GM21576 (cell line): Measurements from ENCODE around the gene PRLR.

Experiments
- ATAC-seq: cut with Tn5 transposase; IDR thresholded peaks from one replicate; pipeline ENCODE4 v1.9.1; 2021; ENCODE audit warnings: mild to moderate bottlenecking, moderate library complexity; ENCODE audit not compliant: unreplicated experiment

PRLR gene

GRCh38 chr5:35162848-35163709 lies 67.2 kb downstream of the PRLR start:
- no peak for ATAC-seq

- no peak for ATAC-seq
These were observed 68.5 kb downstream of the PRLR start for GRCh38 chr5:35161652-35162273.

DNA sequence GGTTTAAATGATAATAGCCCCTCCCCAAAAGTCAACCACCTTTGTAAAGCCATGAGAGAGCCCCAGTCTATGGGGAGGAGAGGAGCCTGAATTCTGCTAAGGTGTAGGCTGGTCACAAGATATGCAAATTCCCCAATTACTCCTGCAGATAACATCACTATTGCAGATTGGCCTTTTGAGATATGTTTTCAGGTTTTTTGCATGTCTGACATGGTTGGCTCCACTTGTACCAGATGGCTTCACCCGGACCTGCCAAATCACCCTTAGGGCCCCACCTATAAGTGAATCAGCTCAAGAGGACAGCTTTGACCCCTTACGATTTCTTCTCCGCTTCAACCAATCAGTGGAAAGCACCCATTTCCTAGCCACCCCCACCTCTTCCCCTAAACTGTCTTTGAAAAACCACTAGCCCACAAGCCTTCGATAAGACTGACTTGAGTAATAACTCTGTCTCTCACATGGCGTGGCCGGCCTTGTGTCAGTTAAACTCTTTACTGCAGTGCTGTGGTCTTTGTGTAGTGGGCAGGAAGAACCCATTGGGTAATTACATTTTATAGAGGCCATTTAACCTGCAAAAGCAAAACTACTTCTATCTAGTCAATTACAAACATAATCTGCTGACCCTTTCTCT lies 69.7 kb downstream of the PRLR start:
- ATAC-seq: no peak

- ATAC-seq: no peak
These were observed 70.9 kb downstream of the PRLR start for GRCh38 chr5:35159370-35159742.

DNA sequence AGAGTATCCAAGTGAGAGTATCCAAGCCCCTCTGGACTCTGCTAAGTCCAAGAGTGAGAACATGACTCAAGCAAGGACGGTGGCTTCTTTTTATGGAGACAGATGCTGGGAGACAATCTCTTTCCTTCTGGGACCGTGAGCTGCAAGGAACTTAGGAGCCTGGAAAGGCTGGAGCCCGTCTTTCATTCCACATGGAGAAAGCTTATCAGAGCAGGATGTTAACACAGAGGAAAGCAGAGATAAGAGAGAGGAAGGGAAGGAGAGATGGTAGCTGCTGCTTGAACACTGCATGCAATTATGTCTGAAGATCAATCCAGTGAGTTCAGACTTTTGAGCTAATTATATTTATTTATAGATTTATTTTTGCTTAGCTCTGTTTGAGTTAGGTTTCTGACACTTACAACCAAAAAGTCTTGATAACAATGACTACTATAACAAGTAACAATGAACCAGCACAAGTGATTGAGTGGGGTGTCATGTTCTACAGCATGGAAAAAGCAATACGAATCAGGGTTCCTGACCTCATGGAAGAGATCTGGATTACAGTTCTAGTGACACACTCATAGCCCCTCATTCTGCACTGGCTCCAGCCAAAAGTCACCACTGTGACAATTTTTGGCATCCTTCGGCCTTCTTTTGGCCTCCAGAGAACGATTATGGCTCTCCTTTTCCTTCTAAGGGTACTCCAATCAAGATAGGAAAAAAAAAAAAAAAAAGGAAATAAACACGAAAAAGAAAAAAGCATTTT lies 71.5 kb downstream of the PRLR start:
- no peak for ATAC-seq

GRCh38 chr5:35158204-35158603 lies 72.1 kb downstream of the PRLR start:
- ATAC-seq: no peak

DNA sequence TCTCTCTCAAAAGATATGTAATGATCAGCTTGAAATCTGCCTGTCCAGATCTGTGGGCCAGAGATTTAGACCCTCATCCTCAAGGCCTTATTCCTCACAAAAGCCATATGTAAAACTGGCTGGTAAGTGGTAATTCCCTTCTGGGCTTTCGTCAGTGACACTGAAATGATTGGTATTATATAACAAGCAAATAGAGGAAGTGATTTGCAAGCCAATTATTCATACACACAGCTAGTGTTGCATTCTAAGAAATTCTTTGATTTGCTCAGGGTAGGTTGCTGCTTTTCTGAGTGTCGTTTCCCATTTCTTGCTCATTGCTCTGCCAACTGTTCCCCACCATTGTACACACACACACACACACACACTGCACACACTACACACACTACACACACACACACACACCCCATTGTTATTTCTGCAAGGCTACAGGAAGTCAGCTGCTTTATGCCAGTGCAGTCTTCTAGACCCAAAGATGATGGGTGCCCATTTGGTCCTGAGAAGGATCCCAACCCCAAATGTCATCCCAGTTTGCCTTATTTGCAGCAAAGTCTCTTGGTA lies 76.8 kb downstream of the PRLR start:
- ATAC-seq: no peak

DNA sequence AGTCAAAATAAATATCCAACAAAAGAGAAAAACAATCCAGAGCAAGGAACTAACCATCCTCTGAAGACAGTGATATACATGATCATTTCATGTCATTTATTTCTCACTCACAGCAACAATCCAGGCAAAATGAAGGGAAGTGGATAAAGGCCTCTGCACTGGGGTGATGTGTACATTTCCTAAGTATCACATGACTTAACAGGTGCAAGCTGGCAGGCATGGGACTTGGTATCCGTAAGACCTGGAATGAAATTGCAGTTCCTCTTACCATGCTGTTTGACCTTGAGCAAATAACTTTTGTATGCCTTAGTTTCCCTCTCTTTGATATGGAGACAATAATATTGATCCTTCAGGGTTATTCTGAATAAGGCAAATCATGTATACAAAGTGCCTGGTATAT lies 77.6 kb downstream of the PRLR start:
- no peak for ATAC-seq

- ATAC-seq: no peak
These were observed 79.0 kb downstream of the PRLR start for GRCh38 chr5:35151146-35151920.

DNA sequence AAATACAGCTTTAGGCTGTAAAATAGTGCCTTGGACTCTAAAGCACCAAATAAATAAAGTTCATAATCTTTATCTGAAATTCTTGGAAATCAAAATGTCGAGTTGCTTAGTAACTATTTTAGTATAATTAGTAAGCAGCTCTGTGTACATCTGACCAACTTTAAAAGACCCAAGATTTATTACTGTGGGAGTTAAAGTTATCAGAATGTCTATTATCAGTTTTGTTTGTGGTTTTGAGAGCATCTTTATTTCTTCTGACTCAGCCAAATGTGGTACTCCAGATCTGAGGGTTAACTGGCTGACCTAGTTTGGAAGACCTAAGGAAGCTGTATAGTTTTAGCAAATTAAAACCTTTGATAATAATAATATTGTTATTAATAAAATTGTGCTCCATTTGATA lies 81.2 kb downstream of the PRLR start:
- ATAC-seq: no peak

DNA sequence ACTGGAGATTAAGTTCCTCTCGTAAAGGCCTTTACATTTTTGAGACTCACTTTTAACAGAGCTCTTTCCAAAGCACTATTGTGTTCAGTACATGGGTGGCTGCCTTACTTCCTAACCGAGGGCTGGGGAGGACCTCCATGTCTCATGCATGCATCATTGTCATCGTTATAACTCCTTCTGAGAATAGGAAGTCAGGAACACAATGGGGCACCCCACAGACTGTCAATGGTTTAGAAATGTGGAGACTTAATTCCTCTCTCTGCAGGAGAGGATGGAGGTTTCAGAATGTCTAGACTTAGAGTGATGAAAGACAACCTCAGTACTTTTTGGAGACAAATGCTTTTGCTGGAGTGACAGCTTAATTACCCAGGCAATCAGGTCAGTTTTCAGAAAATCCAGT lies 83.9 kb downstream of the PRLR start:
- ATAC-seq: no peak

DNA sequence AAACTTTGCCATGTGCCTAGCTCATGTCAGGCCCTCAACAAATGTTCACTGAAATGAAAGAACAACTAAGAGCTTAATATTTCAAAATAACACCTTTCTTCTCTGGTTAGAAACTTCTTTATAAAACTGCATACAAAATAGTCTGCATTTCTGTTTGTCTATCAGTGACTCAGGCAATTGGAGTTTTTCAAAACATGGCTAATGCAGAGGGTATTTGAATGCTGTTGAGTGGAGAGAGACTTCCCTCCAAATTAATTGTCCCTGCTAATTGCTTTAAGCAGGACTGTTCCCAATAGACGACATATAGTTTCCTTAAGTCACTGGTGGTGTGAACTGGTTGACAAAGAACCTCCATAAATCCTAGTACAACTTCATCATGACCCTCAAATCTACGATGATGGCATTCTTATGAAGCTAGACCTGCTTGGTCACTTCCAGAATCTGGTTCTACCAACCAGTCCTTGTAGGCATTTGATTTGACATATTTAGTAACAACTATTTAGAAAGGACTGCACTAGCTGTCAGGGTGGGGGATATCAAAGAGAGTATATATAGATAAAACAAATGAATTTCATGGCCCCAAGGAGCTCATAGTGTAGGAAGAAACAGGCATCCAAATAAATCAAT lies 84.5 kb downstream of the PRLR start:
- ATAC-seq: no peak

DNA sequence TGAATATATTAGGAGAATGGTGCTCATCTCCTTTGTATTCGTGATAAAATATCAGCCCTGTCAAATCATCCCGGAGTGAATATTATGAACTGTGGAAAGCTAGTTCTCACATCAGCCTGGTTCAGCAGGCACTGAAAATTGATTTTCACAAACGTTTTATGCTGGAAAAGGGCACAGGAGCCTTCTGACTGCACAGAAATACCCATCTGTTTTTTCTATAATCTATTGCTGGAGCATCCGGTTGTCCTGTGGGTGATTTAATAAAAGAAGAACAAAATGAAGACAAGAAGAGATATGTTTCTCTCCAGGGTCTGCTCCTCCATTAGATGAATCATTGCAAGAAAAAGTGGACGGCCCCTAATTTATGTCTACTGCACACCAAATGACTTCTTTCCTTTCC lies 85.3 kb downstream of the PRLR start:
- ATAC-seq: no peak

GRCh38 chr5:35143841-35144240 lies 86.4 kb downstream of the PRLR start:
- no peak for ATAC-seq

- ATAC-seq: no peak
These were observed 88.5 kb downstream of the PRLR start for GRCh38 chr5:35141739-35142138.

DNA sequence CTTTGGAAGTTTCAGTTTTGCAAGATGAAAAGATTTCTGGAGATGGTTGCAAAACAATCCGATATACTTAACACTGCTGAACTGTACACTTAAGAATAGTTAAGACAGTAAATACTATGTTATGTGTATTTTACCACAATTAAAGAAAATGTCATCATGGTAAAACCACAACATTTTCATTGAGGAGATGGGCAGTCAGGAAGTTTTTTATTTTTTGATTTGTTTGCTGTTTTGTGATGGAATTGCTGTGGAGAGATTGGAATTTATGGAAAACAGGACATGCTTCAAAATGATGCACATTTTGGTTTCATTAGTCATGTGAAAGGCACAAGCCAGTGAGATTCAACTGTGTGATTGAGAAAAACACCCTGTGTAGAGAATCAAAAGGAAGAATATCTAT lies 92.1 kb downstream of the PRLR start:
- no peak for ATAC-seq

GRCh38 chr5:35136386-35136785 lies 93.9 kb downstream of the PRLR start:
- ATAC-seq: no peak

DNA sequence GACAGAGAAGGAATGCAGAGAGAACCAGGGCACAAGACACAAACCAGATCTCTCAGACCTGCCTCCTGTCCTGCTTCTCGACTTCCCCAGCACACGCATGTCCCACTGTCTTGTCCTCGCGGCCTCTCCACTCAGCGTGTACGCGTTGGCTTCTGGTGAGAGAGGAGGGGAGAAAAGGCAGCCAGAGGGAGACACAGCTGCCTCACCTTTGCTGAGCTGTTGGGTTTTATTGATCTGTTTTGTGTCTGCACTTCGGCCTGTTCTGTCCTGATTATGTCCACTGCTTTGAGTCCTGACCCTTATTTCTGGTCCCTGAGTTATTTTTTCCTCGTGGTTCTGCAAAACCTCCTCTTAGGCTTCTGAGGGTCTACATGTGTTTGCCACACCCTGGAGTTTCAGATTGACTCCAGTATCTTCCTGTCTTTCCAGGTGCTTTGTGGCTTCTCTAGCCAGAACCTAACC lies 95.0 kb downstream of the PRLR start:
- ATAC-seq: no peak

- no peak for ATAC-seq
These were observed 95.8 kb downstream of the PRLR start for GRCh38 chr5:35134278-35135030.
